ENCODE measurements around the gene ANKEF1.

DNA sequence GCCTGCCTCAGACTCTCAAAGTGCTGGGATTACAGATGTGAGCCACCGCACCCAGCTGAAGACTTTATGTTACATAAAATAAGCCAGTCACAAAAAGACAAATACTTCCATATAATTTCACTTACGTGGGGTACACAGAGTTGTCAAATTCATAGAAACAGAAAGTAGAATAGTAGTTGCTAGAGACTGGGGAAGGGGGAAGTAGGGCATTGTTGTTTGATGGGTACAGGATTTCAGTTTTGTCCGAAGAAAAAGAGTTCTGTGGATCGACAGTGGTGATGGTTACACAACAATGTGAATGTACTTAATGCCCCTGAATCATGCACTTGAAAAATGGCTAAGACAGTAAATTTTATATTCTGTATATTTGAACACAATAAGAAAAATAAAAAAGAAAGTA lies 41.6 kb upstream of the ANKEF1 start:
- TF ChIP-seq CTCF (IDR thresholded peaks at IDR 0.05; ENCODE audit: low read length) (no peak), EZH2 (IDR thresholded peaks at IDR 0.05; ENCODE audit: borderline replicate concordance, low read length) (no peak)

Data from OCI-LY1 (cell line).